ENCODE results near the gene TUSC2. TPM values are rescaled to one million over a fixed set of nuclear protein-coding genes. Genes with fewer than 3 reads are reported as not detected.

TUSC2 gene
- total and polyA plus RNA-seq, 2 of the 13 experiments (the other 11 are each of a cell fraction or from before 2014, with no cell fraction given) = 36.7 to 39.1 TPM

- TF ChIP-seq LCORL (IDR thresholded peaks at IDR 0.05) (no peak), LCORL (CRISPR knock-in tag; IDR thresholded peaks at IDR 0.05) (peak; percentile 0; the same call in 1 of the 2 replicates), ZSCAN21 (CRISPR knock-in tag; IDR thresholded peaks at IDR 0.05; ENCODE audit: borderline replicate concordance) (0 out of 2 replicates have a peak, but pooled peaks have one; percentile 22)
Measured at GRCh38 chr3:50351323-50351697, 23.3 kb upstream of the TUSC2 start (continued).

GRCh38 chr3:50350527-50351322 is 22.7 kb upstream of the TUSC2 start, which contains the start of the genes CYB561D2 and NPRL2:
TSS of gene CYB561D2 (plus strand) at chr3:50350862. CDS start at chr3:50351434, 572 bp downstream.
TSS of gene NPRL2 (minus strand) at chr3:50350775. CDS start at chr3:50350652, 123 bp downstream.
- H3K36me3 ChIP-seq (replicated peaks in 1 of 2; ENCODE audit: control insufficient read depth in 1 of 2, insufficient read depth in 2 of 2, low read length in 2 of 2) = peaks cover 9 to 40% of the 10 kb centered on the region in 2 experiments; a peak in 4 of 5 replicates
- CTCF ChIA-PET (ENCODE audit: low intra/inter-chr PET ratio, low total read pairs) = no interaction called here
- H3K4me1 ChIP-seq (ENCODE audit: insufficient read depth, low read length) = peaks cover 58% of the 10 kb centered on the region
- peak within 1 kb of the TSS; percentile 76 for H3K9ac ChIP-seq (ENCODE audit: insufficient read depth, low read depth, low read length)
- BruUV-seq (replicated peaks) = no TSS peak
- peak within 1 kb of the TSS; percentile 68 to 85 (median 77) for H3K4me3 ChIP-seq (replicated peaks in 1 of 3; ENCODE audit: insufficient read depth in 1 of 3, low read depth in 2 of 3, low read length in 3 of 3)
- 0 out of 2 replicates have a peak, but pooled peaks cover 3% of the 10 kb centered on the region for H4K20me1 ChIP-seq (ENCODE audit: insufficient read depth, low read length)
- peak; percentile 91 for ATAC-seq
- in situ Hi-C loops (cut with HindIII; ENCODE audit: extremely low pct_ligation_motif_present, low pct_unique_long_range_greater_than_20kb) (no loop called here), intact Hi-C loops (cut with micrococcal nuclease; ENCODE audit: unreplicated experiment) (no loop called here)
- DNase-seq (ENCODE audit: low spot score) = peak; percentile 90
- H3K27me3 ChIP-seq (ENCODE audit: control insufficient read depth in 1 of 2, insufficient read depth in 2 of 2, low read length in 2 of 2) = no peaks in the 10 kb centered on the region
- H3K9me3 ChIP-seq (ENCODE audit: low read length) = no peaks in the 10 kb centered on the region
- POLR2A ChIA-PET = interaction anchor here (0.8 to 2.7 kb wide), 14 partner anchors 8 to 268 kb away, joined by 3 to 60 read pairs (median 5); partner anchors contain the start of genes GNAI2, HEMK1, HYAL1 and HYAL3
- H3K79me2 ChIP-seq (ENCODE audit: insufficient read depth, low read length) = peaks cover 16% of the 10 kb centered on the region
- H3K4me2 ChIP-seq (ENCODE audit: low read depth, low read length) = peak within 1 kb of the TSS; percentile 99
- peak; percentile 83 for FAIRE-seq
- H3K27ac ChIP-seq (ENCODE audit: extremely low read length, insufficient read depth, low read length) = peak within 1 kb of the TSS; percentile 65
- peak within 1 kb of the TSS; percentile 58 for H2AFZ ChIP-seq (ENCODE audit: low read length)
- 2% methylated on average over 18 of the region's 64 CpGs for WGBS (ENCODE audit: low lambda C conversion rate)
- TF ChIP-seq NCOR1 (IDR thresholded peaks at IDR 0.05; ENCODE audit: borderline replicate concordance, low read length) (no peak), ZNF615 (CRISPR knock-in tag; IDR thresholded peaks at IDR 0.05; ENCODE audit: borderline replicate concordance) (peak; percentile 37; the same call in 1 of the 2 replicates), ZGPAT (CRISPR knock-in tag; IDR thresholded peaks at IDR 0.05) (peak; percentile 92), ZNF646 (CRISPR knock-in tag; IDR thresholded peaks at IDR 0.05) (no peak), ZNF580 (CRISPR knock-in tag; IDR thresholded peaks at IDR 0.05; ENCODE audit: borderline replicate concordance, low read depth) (peak; percentile 85), HOXA9 (CRISPR knock-in tag; IDR thresholded peaks at IDR 0.05; ENCODE audit: borderline replicate concordance) (peak; percentile 80; the same call in 1 of the 2 replicates), MYNN (CRISPR knock-in tag; IDR thresholded peaks at IDR 0.05; ENCODE audit: low read depth) (peak; percentile 78; the same call in 1 of the 2 replicates), NFIB (CRISPR knock-in tag; IDR thresholded peaks at IDR 0.05; ENCODE audit: borderline replicate concordance) (no peak), ZNF296 (CRISPR knock-in tag; conservative IDR thresholded peaks at IDR 0.05) (peak; percentile 81; the same call in 1 of the 2 replicates), EZH2 (conservative IDR thresholded peaks at IDR 0.05; ENCODE audit: low read depth, low read length) (no peak), PITX1 (CRISPR knock-in tag; IDR thresholded peaks at IDR 0.05) (peak; percentile 87)

Data from HepG2 (cell line).